IMR-90 (cell line): ENCODE results near the gene ZXDC. TPM values are rescaled to one million over a fixed set of nuclear protein-coding genes. Genes with fewer than 3 reads are reported as not detected.

ENCODE experiments used
- ATAC-seq: fragments of 200-7000 bp; cut with Tn5 transposase; 2 replicates; pipeline ENCODE4 v1.9.1; 2020; ENCODE audit warnings: low read depth, mild to moderate bottlenecking, moderate library complexity
- BruUV-seq: library from RNA; stranded (reverse); fragments of 400-500 nt; replicated peaks from 2 replicates; lab custom pipeline; 2021; lab: Mats Ljungman, UMichigan
- CTCF ChIA-PET: fragments of 300-600 bp; formaldehyde crosslinking; extraction: SDS; loops from one replicate; lab custom pipeline; 2021; ENCODE audit warnings: antibody characterized with exemption; lab: Yijun Ruan, JAX
- POLR2A ChIA-PET: fragments of 300-600 bp; sonication (Branson Sonifier 250); formaldehyde crosslinking; loops from one replicate; lab custom pipeline; 2022; ENCODE audit warnings: antibody characterized with exemption; ENCODE audit not compliant: unreplicated experiment; lab: Charles Lee
- DNase-seq: peaks from one replicate; pipeline ENCODE4 v3.0.0; 2013
- H2AFZ ChIP-seq: replicated peaks from 2 replicates; pipeline ENCODE3; 2013; ENCODE audit warnings: low read length, mild to moderate bottlenecking; ENCODE audit not compliant: poor library complexity
- H2AK5ac ChIP-seq: 2 replicates; pipeline ENCODE4 v1.6.1; 2013; ENCODE audit warnings: low read depth, low read length, inconsistent platforms
- H2AK9ac ChIP-seq: replicated peaks from 2 replicates; pipeline ENCODE3; 2013; ENCODE audit warnings: mild to moderate bottlenecking, low read depth, low read length, moderate library complexity; ENCODE audit not compliant: poor library complexity
- H2BK120ac ChIP-seq: 2 replicates; pipeline ENCODE4 v1.6.1; 2013; ENCODE audit warnings: low read depth, low read length, inconsistent platforms
- H2BK15ac ChIP-seq: 3 replicates; pipeline ENCODE4 v1.6.1; 2013; ENCODE audit warnings: low read depth, low read length, inconsistent platforms
- H2BK20ac ChIP-seq: 2 replicates; pipeline ENCODE4 v1.6.1; 2013; ENCODE audit warnings: low read depth, mild to moderate bottlenecking, inconsistent platforms, low read length, moderate library complexity
- H2BK5ac ChIP-seq: 2 replicates; pipeline ENCODE4 v1.6.1; 2013; ENCODE audit warnings: mild to moderate bottlenecking, low read depth, low read length, inconsistent platforms; ENCODE audit not compliant: poor library complexity, severe bottlenecking
- H3K14ac ChIP-seq: replicated peaks from 2 replicates; pipeline ENCODE4 v1.6.1; 2013; ENCODE audit warnings: low read depth, low read length, inconsistent platforms
- H3K18ac ChIP-seq: 2 replicates; pipeline ENCODE4 v1.6.1; 2013; ENCODE audit warnings: low read depth, low read length, control low read depth
- H3K23ac ChIP-seq: 2 replicates; pipeline ENCODE4 v1.6.1; 2013; ENCODE audit warnings: low read depth, low read length, inconsistent platforms
- H3K27ac ChIP-seq: 2 replicates; pipeline ENCODE4 v1.5.1; 2013; ENCODE audit warnings: mild to moderate bottlenecking, control low read depth, low read length; ENCODE audit not compliant: insufficient read depth
- H3K27me3 ChIP-seq: 2 replicates; pipeline ENCODE4 v1.6.1; 2013; ENCODE audit warnings: low read length; ENCODE audit not compliant: control insufficient read depth, insufficient read depth
- H3K36me3 ChIP-seq: 2 replicates; pipeline ENCODE4 v1.6.1; 2013; ENCODE audit warnings: low read length, mixed read lengths; ENCODE audit not compliant: control insufficient read depth, insufficient read depth
- H3K4ac ChIP-seq: 2 replicates; pipeline ENCODE4 v1.6.1; 2013; ENCODE audit warnings: low read depth, low read length, inconsistent platforms
- H3K4me1 ChIP-seq: 2 replicates; pipeline ENCODE4 v1.6.1; 2013; ENCODE audit warnings: low read length, mixed read lengths; ENCODE audit not compliant: control insufficient read depth, insufficient read depth
- H3K4me2 ChIP-seq: 2 replicates; pipeline ENCODE4 v1.6.1; 2013; ENCODE audit warnings: low read depth, mild to moderate bottlenecking, control low read depth, low read length, moderate library complexity
- H3K4me3 ChIP-seq: 2 replicates; pipeline ENCODE4 v1.5.1; 2013; ENCODE audit warnings: low read depth, mild to moderate bottlenecking, control low read depth, low read length, moderate library complexity; ENCODE audit not compliant: insufficient read depth
- H3K56ac ChIP-seq: 2 replicates; pipeline ENCODE4 v1.6.1; 2013; ENCODE audit warnings: low read length, inconsistent platforms; ENCODE audit not compliant: insufficient read depth; ENCODE audit errors: extremely low read depth
- H3K79me1 ChIP-seq, 2 experiments: 2 replicates each; pipeline ENCODE4 v1.6.1; 2013; ENCODE audit warnings: low read length in 2 of 2, inconsistent platforms in 1 of 2, low read depth in 1 of 2
- H3K9ac ChIP-seq: 2 replicates; pipeline ENCODE4 v1.6.1; 2013; ENCODE audit warnings: low read depth, low read length, control low read depth
- H3K9me1 ChIP-seq: 2 replicates; pipeline ENCODE4 v1.6.1; 2013; ENCODE audit warnings: low read length, inconsistent platforms; ENCODE audit not compliant: insufficient read depth
- H3K9me3 ChIP-seq: 2 replicates; pipeline ENCODE4 v1.6.1; 2013; ENCODE audit warnings: low read length; ENCODE audit not compliant: control insufficient read depth, insufficient read depth
- H4K20me1 ChIP-seq: 2 replicates; pipeline ENCODE4 v1.6.1; 2013; ENCODE audit warnings: low read length, inconsistent platforms; ENCODE audit not compliant: insufficient read depth
- H4K5ac ChIP-seq: 2 replicates; pipeline ENCODE4 v1.6.1; 2013; ENCODE audit warnings: mild to moderate bottlenecking, low read depth, low read length, control low read depth
- H4K8ac ChIP-seq, 2 experiments: 2 replicates each; pipeline ENCODE4 v1.6.1; 2013; ENCODE audit warnings: low read depth in 2 of 2, low read length in 2 of 2, control low read depth in 1 of 2, inconsistent platforms in 1 of 2
- H4K91ac ChIP-seq: 2 replicates; pipeline ENCODE4 v1.6.1; 2013; ENCODE audit warnings: low read depth, low read length, inconsistent platforms; ENCODE audit not compliant: insufficient read depth
- BHLHE40 ChIP-seq: fragments of 150-350 bp; IDR thresholded peaks from 2 replicates; pipeline ENCODE4 v1.6.1; 2016; ENCODE audit warnings: mild to moderate bottlenecking, low read depth, low read length
- CEBPB ChIP-seq: IDR thresholded peaks from 2 replicates; pipeline ENCODE4 v1.6.1; 2012; ENCODE audit warnings: low read depth, low read length, improper control_type of control experiment
- CHD1 ChIP-seq: IDR thresholded peaks from 2 replicates; pipeline ENCODE4 v1.6.1; 2012; ENCODE audit warnings: low read depth, low read length, improper control_type of control experiment
- FOS ChIP-seq: fragments of 150-350 bp; IDR thresholded peaks from 2 replicates; pipeline ENCODE4 v1.6.1; 2016; ENCODE audit warnings: low read depth, low read length
- MAFK ChIP-seq: IDR thresholded peaks from 2 replicates; pipeline ENCODE4 v1.6.1; 2012; ENCODE audit warnings: low read depth, low read length, improper control_type of control experiment
- POLR2A ChIP-seq: IDR thresholded peaks from 2 replicates; pipeline ENCODE4 v1.6.1; 2012; ENCODE audit warnings: mild to moderate bottlenecking, low read depth, low read length
- RCOR1 ChIP-seq: IDR thresholded peaks from 2 replicates; pipeline ENCODE4 v1.6.1; 2012; ENCODE audit warnings: mild to moderate bottlenecking, low read length, improper control_type of control experiment; ENCODE audit not compliant: insufficient replicate concordance
- RFX5 ChIP-seq: IDR thresholded peaks from 2 replicates; pipeline ENCODE4 v1.8.0; 2012; ENCODE audit warnings: low read depth, mild to moderate bottlenecking, low read length, moderate library complexity
- WGBS, 2 experiments: methylation state at CpG; one replicate each; pipeline versions ENCODE4 v1.1.5 to v1.1.7; 2013; ENCODE audit warnings: missing lambda C conversion rate in 2 of 2; ENCODE audit not compliant: insufficient read length in 1 of 2; ENCODE audit errors: extremely low coverage in 2 of 2; 5-methylcytosine and 5-hydroxymethylcytosine counted together
- dilution Hi-C: fragments of 300-500 bp; cut with HindIII; formaldehyde crosslinking; loops from one replicate; pipeline ENCODE4 v1.14.3; 2018; ENCODE audit warnings: low sequenced_read_pairs; ENCODE audit not compliant: unreplicated experiment
- in situ Hi-C: fragments of 300-500 bp; cut with MboI; formaldehyde crosslinking; loops from 3 replicates; pipeline ENCODE4 v1.14.3; 2019; ENCODE audit warnings: low sequenced_read_pairs, inconsistent platforms, mixed read lengths
- intact Hi-C: fragments of 100-400 bp; cut with micrococcal nuclease; formaldehyde crosslinking; loops from 2 replicates; pipeline ENCODE4 v1.10.0; 2022
- polyA plus RNA-seq, 3 experiments: library from polyadenylated mRNA; depleted of rRNA; stranded (reverse); fragments of >200 nt; gene quantifications; 2 replicates each; pipeline ENCODE4 v1.2.3, GENCODE V29; 2012; ENCODE audit warnings: low replicate concordance in 1 of 3
- total RNA-seq: library from RNA; depleted of rRNA; stranded (reverse); fragments of >200 nt; gene quantifications from 2 replicates; pipeline ENCODE4 v1.2.3, GENCODE V29; 2012
- TF ChIP-seq, protein P1 (sequence below): conservative IDR thresholded peaks from 2 replicates; pipeline ENCODE4 v1.5.1; 2012; ENCODE audit warnings: mild to moderate bottlenecking, low read depth, low read length, improper control_type of control experiment
- TF ChIP-seq, protein P2 (sequence below): fragments of 150-350 bp; IDR thresholded peaks from 2 replicates; pipeline ENCODE4 v1.6.1; 2017; ENCODE audit warnings: mild to moderate bottlenecking, antibody characterized with exemption, low read length, low read depth
- TF ChIP-seq, protein P3 (sequence below): fragments of 150-350 bp; IDR thresholded peaks from 2 replicates; pipeline ENCODE4 v1.6.1; 2016; ENCODE audit warnings: low read depth, mild to moderate bottlenecking, low read length, moderate library complexity, borderline replicate concordance

Gene ZXDC
- total and polyA plus RNA-seq, 2 of the 4 experiments (the other 2 are of a cell fraction), result 11.5 to 14.3 TPM

DNA sequence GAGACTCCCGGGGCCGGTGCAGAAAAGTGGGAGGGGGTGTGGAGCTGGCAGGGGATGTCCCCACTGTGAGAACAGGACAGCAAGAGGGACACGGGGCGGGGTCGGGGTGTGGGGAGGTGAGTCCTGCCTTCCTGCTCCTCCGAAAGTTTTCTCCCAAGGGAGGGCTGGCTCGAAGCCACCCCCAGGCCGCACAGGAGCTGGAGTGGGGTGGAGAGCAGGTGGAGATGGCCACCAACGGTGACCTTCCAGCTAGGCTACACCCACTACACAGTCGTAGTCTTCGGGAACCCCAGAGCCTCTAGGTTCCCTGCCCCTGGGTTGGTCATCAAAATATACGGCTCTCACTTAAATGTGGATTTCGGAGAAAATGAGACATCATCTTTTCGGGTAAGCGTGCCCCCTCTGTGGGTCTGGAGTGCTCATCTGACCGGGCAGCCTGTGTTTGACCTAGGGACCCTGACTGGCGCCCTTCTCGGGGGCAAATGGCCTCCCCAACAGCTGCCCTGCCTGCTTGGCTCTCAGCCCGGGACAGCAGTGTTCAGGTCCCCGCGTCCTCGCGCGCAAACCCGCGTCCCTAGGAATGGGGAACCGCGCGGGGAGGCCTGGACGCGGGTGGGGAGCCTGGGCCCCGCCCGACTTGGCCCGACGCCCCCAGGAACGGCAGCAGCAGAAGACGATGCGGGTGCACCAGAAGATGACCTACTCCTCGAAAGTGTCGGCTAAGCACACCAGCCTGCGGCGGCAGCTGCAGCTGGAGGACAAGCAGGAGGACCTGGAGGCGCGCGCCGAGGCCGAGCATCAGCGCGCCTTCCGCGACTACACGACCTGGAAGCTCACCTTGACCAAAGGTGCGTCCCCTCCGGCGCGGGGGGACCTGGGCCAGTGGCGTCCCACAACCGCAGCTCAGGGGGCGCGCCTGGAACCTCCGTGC, 59.8 kb downstream of the ZXDC start:
- ATAC-seq, result no peak
- H3K18ac ChIP-seq, result no peak overlapping the region
- H3K9ac ChIP-seq, result no peak overlapping the region
- no peak overlapping the region for H4K8ac ChIP-seq
- TF ChIP-seq POLR2A (no peak), BHLHE40 (no peak), RCOR1 (no peak), MAFK (no peak), CHD1 (no peak), FOS (no peak), RFX5 (no peak), CEBPB (no peak)
- TF ChIP-seq, protein P1, sequence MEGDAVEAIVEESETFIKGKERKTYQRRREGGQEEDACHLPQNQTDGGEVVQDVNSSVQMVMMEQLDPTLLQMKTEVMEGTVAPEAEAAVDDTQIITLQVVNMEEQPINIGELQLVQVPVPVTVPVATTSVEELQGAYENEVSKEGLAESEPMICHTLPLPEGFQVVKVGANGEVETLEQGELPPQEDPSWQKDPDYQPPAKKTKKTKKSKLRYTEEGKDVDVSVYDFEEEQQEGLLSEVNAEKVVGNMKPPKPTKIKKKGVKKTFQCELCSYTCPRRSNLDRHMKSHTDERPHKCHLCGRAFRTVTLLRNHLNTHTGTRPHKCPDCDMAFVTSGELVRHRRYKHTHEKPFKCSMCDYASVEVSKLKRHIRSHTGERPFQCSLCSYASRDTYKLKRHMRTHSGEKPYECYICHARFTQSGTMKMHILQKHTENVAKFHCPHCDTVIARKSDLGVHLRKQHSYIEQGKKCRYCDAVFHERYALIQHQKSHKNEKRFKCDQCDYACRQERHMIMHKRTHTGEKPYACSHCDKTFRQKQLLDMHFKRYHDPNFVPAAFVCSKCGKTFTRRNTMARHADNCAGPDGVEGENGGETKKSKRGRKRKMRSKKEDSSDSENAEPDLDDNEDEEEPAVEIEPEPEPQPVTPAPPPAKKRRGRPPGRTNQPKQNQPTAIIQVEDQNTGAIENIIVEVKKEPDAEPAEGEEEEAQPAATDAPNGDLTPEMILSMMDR, result no peak
- TF ChIP-seq, protein P2, sequence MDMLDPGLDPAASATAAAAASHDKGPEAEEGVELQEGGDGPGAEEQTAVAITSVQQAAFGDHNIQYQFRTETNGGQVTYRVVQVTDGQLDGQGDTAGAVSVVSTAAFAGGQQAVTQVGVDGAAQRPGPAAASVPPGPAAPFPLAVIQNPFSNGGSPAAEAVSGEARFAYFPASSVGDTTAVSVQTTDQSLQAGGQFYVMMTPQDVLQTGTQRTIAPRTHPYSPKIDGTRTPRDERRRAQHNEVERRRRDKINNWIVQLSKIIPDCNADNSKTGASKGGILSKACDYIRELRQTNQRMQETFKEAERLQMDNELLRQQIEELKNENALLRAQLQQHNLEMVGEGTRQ, result no peak
- TF ChIP-seq, protein P3, sequence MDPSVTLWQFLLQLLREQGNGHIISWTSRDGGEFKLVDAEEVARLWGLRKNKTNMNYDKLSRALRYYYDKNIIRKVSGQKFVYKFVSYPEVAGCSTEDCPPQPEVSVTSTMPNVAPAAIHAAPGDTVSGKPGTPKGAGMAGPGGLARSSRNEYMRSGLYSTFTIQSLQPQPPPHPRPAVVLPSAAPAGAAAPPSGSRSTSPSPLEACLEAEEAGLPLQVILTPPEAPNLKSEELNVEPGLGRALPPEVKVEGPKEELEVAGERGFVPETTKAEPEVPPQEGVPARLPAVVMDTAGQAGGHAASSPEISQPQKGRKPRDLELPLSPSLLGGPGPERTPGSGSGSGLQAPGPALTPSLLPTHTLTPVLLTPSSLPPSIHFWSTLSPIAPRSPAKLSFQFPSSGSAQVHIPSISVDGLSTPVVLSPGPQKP, result no peak
- 29% methylated on average over 25 of the region's 61 CpGs; no CpG with 5 or more reads in 1 of the 2 experiments for WGBS, 2 experiments
- H3K36me3 ChIP-seq, result no peaks in the 10 kb centered on the region
- intact Hi-C loops (no loop called here), dilution Hi-C loops (no loop called here), in situ Hi-C loops (no loop called here)
- DNase-seq, result no peak
- H3K9me1 ChIP-seq, result no peaks in the 10 kb centered on the region
- no peak overlapping the region for H4K5ac ChIP-seq
- H2AFZ ChIP-seq, result no peak overlapping the region
- H3K27me3 ChIP-seq, result peaks cover 33% of the 10 kb centered on the region
- no peaks in the 10 kb centered on the region for H3K79me1 ChIP-seq
- no peak overlapping the region for H2BK120ac ChIP-seq
- BruUV-seq, result no TSS peak
- no peak overlapping the region for H2BK5ac ChIP-seq
- H4K20me1 ChIP-seq, result no peaks in the 10 kb centered on the region
- H2BK20ac ChIP-seq, result no peak overlapping the region
- H3K23ac ChIP-seq, result no peak overlapping the region
- CTCF ChIA-PET, result no interaction called here
- no peak overlapping the region for H2AK9ac ChIP-seq
- no peaks in the 10 kb centered on the region for H3K9me3 ChIP-seq
- H3K56ac ChIP-seq, result no peak overlapping the region
- H3K14ac ChIP-seq, result no peak overlapping the region
- H3K4me2 ChIP-seq, result no peak overlapping the region
- H2BK15ac ChIP-seq, result no peak overlapping the region
- no peak overlapping the region for H3K4me3 ChIP-seq
- no peak overlapping the region for H4K91ac ChIP-seq
- H3K4me1 ChIP-seq, result no peaks in the 10 kb centered on the region; the same call in 1 of the 2 replicates
- H2AK5ac ChIP-seq, result no peak overlapping the region
- POLR2A ChIA-PET, result no interaction called here
- H3K4ac ChIP-seq, result no peak overlapping the region
- H3K27ac ChIP-seq, result no peak overlapping the region
